Transverse colon (tissue), 4 donors: ENCODE measurements around the gene WDR72. TPM values are rescaled to one million over a fixed set of nuclear protein-coding genes. Genes with fewer than 3 reads are reported as not detected.

ENCODE experiments used
- small RNA-seq, 4 donors: library from RNA; depleted of rRNA; stranded (forward); fragments of <200 nt; gene quantifications; one replicate each; pipeline ENCODE3, GENCODE V24; 2016
- total RNA-seq, 4 donors: library from RNA; depleted of rRNA; stranded (reverse); fragments of >200 nt; gene quantifications; one replicate each; pipeline ENCODE4 v1.1.0, GENCODE V29; 2016

The WDR72 gene
- total RNA-seq, 4 donors from 2014 or later, result 0.14 to 0.16 TPM; not detected in 2

Small RNA genes lying within 50 kb of the gene (small RNA-seq; reads per million reads assigned to genes)
- gene RNU2-53P, result 0 reads per million in 4 donors
- gene RNU6-449P, result 0 reads per million in 4 donors

Other genes starting within 250 kb of the WDR72 start
- under 1 TPM in 3 of 4 donors, not detected in 1; 0.32 to 0.41 (median 0.40) TPM for gene UNC13C, start 218.8 kb upstream of the WDR72 start, total RNA-seq